ENCODE results near the gene FABP6.

- TF ChIP-seq CTCF (IDR thresholded peaks at IDR 0.05) (no peak), POLR2A (IDR thresholded peaks at IDR 0.05) (no peak)
Measured at GRCh38 chr5:160271396-160271795, 42.1 kb downstream of the FABP6 start.

Measured in lower leg skin (tissue), 3 donors.